ENCODE measurements around the gene SNX8. TPM values are rescaled to one million over a fixed set of nuclear protein-coding genes. Genes with fewer than 3 reads are reported as not detected.

The SNX8 gene
- total and polyA plus RNA-seq, 2 of the 8 experiments (the other 6 are each of a cell fraction or from before 2014, with no cell fraction given): 46.2 to 70.8 TPM

DNA sequence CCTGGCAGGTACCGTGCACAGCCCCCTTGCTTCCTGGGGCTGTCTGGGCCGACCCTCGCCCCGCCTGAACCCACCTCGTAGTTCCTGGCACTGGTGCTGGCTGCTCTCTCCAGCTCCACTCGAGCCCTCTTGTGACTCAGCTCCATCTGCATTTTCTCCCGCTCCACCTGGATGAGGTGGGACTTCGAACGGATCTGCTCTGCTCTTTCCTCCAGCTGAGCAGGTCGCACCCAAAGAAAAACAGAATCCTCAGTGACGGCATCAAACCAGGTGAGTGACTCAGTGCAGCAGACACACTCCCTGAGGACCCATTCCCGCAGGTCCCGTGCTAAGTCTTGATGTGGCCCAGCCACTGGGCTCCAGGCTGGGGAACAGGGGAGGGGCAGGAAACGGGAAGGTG lies 88.9 kb downstream of the SNX8 start (continued):
- no peak for TF ChIP-seq CHD7 (IDR thresholded peaks at IDR 0.05; ENCODE audit: insufficient replicate concordance, low read length)
- TF ChIP-seq CREB1 (IDR thresholded peaks at IDR 0.05): no peak
- TF ChIP-seq TAF1 (IDR thresholded peaks at IDR 0.05; ENCODE audit: low read depth, low read length): no peak
- TF ChIP-seq SUZ12 (IDR thresholded peaks at IDR 0.05; ENCODE audit: low read length): no peak
- no peak for TF ChIP-seq ZNF274 (IDR thresholded peaks at IDR 0.05; ENCODE audit: borderline replicate concordance, extremely low read depth, low read length)
- no peak for TF ChIP-seq BRCA1 (IDR thresholded peaks at IDR 0.05; ENCODE audit: low read depth, low read length)
- TF ChIP-seq FOSL1 (IDR thresholded peaks at IDR 0.05; ENCODE audit: insufficient read depth, low read depth, low read length): no peak
- TF ChIP-seq SIN3A (conservative IDR thresholded peaks at IDR 0.05 in 1 of 2, IDR thresholded peaks at IDR 0.05 in 1 of 2; ENCODE audit: low read depth in 1 of 2, low read length in 2 of 2): no peak
- no peak for TF ChIP-seq TCF12 (IDR thresholded peaks at IDR 0.05; ENCODE audit: low read depth, low read length)
- TF ChIP-seq GABPA (IDR thresholded peaks at IDR 0.05; ENCODE audit: borderline replicate concordance, insufficient read depth, low read length): no peak
